KG1 (cell line): Measurements from ENCODE around the gene FAM117B.

Experiments
- DNase-seq: peaks from one replicate; lab custom pipeline; 2025; lab: John Stamatoyannopoulos, UW

The FAM117B gene

DNA sequence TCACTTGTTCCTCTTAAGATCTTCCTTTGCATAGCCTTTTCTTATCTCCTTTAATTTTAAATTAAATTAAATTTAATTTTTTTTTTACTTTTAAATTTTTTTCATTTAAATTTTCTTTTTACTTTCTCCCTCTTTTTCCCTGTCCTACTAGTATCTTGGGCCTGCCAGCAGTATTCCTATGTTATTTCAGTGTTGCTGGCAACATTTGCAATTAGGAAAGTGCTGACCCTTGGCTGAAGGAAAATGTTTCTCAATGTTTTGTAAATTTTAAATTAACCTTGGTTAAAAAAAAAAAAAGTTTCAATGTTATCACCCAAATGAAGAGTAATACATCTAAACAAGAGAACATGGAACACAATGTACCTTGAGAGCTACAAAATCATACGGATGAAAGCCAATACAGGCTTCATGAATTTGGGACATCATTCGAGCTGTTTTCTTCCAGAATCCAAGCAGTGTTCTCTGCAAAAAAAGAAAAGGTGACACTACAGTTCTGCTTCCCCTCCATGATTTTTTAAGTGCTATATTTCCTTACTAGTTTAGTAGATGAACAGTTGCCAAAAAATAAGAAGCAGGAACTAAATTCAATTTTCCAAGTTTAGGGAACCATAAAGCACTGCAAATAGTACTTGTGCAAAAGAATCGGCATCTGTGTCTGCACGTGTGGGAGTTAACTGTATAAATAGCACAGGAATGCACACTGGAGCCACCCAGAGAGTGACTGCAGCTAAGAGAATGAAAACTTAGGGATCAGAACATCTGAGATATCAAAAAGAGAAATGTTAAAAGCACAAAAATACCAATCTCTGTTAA is 181.0 kb downstream of the FAM117B start:
- DNase-seq, result no peak

DNA sequence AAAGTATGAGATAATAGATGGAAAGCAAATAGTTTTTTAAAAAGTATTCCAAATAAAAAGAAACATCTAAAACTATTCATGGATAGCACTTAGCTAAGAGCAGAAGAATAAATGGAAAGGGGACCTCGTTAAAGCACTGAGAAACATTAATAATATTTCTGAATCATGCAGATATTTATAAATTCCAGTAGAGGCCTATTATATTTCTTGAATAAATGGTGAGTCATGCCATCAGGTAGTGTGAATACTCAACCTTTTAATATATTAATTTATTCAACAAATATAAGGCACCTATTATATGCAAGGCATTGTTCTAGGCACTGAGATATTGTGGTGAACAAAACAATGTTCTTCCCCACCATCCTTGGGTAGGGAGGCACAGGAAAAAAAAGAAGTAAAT is 183.0 kb downstream of the FAM117B start:
- no peak for DNase-seq

DNA sequence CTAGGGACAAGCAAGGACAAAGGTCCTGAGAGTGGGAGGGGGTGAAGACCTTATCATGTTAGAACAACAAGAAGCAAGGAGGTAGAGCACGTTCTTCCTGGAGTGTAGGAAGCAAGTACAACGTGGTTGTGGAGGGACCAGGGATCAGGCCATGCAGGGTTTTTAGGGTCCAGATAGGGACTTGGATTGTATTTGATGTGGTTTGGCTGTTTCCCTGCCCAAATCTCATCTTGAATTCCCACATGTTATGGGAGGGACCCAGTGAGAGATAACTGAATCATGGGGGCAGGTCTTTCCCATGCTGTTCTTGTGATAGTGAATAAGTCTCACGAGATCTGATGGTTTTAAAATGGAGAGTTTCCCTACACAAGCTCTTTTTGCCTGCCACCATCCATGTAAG is 183.6 kb downstream of the FAM117B start:
- no peak for DNase-seq
